Subcutaneous adipose tissue (tissue), 4 donors: ENCODE data around the gene ZFPM1. TPM values are rescaled to one million over a fixed set of nuclear protein-coding genes. Genes with fewer than 3 reads are reported as not detected.

Experiments
- total RNA-seq, 4 donors: library from RNA; depleted of rRNA; stranded (reverse); fragments of >200 nt; gene quantifications; one replicate each; pipeline ENCODE4 v1.1.0, GENCODE V29; 2016
- TF ChIP-seq, protein P1 (sequence below): fragments of 450-650 bp; IDR thresholded peaks from one replicate; pipeline ENCODE4 v1.5.1; 2016; ENCODE audit warnings: low read depth, mild to moderate bottlenecking, control low read depth, antibody characterized with exemption, moderate library complexity

ZFPM1 gene
- total RNA-seq, 4 donors from 2014 or later = 0.17 to 0.57 (median 0.44) TPM; not detected in 1

DNA sequence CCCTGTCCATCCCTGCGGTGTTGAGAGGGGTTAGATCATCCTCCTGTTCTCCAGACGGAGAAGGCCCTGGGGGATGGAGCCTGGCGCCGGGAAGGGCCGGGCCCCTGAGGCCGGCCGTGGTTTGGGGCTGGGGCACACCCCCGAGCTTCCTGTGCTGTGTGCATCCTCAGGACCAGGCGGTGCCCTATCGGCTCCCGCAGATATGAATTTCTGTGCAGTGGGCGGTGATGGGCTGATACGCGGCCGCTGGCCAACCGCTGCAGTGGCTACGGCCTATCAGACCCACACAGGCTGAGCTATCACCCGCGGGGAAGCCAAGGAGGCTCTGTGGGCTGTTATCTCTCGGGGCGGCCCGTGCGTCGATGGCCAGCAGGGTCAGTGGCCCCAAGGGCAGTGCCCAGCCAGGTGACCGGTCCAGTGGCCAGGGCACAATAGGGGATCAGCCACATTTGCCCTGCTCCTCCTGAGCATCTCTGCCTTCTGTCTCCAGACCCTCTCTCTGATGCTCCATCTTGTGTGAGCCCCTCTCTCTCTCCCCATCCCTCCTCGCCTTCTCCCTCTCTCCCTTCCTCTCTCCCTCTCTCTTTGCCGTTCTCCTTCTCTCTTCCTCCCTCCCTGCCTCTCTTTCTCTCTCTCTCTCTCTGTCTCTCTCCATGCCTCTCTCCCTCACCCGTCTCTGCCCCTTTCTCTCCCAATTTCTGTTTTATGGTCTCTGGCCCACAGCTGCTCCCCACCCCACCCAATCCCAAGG is 38.7 kb downstream of the ZFPM1 start:
- TF ChIP-seq, protein P1, sequence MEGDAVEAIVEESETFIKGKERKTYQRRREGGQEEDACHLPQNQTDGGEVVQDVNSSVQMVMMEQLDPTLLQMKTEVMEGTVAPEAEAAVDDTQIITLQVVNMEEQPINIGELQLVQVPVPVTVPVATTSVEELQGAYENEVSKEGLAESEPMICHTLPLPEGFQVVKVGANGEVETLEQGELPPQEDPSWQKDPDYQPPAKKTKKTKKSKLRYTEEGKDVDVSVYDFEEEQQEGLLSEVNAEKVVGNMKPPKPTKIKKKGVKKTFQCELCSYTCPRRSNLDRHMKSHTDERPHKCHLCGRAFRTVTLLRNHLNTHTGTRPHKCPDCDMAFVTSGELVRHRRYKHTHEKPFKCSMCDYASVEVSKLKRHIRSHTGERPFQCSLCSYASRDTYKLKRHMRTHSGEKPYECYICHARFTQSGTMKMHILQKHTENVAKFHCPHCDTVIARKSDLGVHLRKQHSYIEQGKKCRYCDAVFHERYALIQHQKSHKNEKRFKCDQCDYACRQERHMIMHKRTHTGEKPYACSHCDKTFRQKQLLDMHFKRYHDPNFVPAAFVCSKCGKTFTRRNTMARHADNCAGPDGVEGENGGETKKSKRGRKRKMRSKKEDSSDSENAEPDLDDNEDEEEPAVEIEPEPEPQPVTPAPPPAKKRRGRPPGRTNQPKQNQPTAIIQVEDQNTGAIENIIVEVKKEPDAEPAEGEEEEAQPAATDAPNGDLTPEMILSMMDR = no peak

DNA sequence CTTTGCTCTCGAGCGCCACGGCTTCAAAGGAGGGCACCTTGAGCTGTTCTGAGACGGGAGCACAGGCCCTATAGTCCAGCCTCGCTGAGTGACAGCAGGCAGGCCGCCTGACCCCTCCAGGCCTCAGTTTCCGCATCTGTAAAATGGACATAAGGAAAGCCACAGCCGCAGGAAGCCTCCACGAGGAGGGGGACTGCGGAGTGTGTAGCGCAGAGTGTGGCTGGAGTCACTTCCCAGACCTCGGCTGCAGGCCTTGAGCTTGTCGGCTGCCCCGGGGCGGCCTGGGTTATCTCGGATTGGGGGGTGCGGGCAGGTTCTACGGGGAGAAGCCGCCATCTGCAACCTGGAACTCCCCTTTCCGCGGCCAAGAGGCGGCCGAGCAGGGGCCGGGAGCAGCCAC is 40.8 kb downstream of the ZFPM1 start:
- TF ChIP-seq, protein P1 = no peak

DNA sequence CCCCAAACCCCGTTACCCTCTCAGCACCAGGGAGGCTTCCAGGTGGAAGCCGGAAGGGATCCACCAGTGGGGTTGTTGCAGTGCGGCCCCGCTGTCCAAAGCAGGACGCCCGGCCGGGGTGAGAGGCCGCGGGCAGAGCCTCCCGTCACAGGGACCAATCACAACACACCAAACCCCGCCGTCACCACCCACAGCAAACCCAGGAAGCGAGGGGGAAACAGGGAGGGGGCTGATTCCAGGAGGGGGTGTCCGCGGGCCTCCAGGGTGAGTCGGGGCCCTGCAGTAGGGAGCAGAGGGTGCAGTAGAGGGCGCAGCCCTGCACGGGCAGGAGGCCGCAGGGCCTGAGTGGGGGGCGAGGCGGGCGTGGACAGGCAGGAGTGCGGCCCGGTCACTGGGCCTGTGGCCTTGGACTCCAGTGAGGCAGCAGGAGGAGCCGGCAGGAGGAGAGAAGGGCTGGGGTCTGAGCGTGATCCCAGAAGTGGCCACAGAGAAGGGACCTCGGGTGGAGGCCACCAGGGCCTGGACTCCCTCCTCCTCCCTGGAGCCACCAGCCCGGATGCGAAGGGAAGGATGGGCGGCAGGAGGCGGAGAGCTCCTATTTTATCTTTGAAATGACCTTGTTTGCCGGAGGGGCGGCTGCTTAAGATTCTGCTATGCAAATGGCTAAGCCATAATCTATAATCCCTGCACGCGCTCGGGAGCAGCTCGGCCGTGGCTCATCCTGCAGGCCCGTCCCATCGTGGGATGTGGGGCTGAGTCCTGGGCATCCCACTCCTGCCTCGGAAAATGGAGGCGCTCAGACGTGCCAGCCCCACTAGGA is 41.5 kb downstream of the ZFPM1 start:
- TF ChIP-seq, protein P1 = no peak

DNA sequence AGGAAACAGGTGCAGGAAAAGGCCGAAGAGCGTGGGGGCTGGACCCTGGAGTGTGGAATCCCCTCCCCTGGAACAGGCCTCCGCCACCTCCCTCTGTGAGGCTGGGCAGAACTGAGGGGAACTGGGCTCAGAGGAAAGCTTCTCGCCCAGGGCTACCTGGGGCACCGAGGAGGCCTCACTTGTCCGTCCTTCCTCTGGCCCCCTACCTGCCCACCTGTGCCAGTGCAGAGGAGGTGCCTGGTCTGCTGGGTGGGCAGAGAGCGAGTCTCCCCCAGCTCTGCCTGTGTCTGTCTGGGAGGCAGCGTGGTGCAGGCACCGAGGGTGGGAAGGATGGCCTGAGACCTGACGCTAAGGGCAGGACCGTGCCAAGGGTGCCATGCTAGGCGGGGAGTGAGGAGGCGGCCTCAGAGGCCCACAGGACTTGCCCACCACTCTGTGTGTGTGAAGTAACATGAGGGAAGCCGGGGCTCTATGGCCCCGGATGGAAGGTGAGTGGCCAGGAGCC is 42.2 kb downstream of the ZFPM1 start:
- TF ChIP-seq, protein P1 = no peak

DNA sequence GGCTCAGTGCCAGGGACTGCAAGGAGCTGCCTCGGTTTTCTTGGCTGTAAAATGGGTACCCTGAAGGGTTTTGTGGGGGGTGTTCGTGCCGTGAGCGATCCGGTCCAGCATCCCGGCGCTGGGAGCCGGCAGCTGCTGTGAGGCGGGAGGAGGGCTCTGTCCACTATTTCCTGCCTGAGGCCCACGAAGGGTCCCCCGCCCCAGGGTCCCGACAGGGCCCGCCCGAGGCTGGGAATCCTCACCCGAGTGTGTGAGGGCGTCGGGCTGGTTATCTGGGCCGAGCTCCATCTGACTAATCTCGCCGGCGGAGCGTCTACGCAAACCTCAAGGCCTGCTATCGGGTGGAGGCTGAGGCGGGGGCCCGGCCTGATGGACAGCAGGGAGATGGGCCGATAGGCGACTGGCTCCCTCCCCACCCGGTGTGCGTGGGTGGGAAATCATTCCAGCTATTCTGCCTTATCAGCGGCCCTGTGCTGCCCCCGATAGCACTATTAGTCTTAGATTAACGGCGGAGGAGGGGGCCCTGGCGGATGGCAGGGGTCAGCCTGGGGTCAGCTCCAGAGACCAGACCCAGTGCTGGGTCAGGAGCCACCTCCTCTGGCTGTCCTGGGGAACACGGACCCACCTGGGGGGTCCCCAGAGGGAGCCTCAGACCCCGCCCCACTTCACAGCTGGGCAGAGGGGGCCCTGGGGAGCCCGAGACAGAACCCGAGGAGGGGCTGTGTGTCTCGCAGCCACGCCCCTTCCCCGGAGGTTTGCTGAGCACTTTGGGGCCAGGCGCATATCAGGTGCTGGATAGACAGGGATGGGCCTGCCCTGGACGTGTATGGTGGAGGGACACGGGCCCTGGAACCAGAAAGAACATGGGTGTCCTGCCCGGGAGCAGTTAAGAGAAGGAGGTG is 44.7 kb downstream of the ZFPM1 start:
- TF ChIP-seq, protein P1 = no peak

DNA sequence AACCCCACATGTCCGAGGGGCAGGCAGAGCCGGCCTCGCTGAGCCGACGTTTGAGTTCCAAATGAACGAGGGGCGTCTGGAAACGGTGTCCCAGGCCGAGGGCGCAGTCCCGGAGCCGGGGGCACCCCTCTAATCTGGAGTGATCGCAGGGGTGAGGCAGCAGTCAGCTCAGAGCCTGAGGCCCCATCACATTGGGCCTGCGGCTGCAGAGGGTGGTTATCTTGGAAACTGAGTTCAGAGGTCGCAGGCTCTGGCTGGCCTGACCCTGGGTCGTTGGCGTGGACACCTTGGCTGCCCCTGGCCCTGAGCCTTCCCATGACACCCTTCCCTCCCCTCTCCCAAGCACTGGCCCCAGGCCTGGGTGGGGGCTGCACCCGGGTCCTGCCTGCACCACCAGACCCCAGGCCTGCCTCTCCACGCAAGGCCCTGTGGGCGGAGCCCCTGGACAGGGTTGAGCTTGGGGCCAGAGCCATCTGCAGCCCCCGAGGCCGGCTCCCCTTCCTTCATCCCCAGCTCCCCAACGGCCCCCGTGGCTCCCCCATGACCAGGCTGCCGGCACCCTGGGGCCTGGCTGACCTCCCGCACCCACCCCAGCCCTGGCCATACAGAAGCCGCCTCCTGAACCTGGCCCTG is 45.6 kb downstream of the ZFPM1 start:
- TF ChIP-seq, protein P1 = no peak
